GM19240 (cell line): Measurements from ENCODE around the gene THRAP3.
"Not testable (repeated sequence)": the region's sequence is repeated elsewhere in the genome, so short reads cannot be mapped to it uniquely, and the experiment has no call there.

Experiments used
- DNase-seq: peaks from one replicate; pipeline ENCODE4 v3.0.0; 2011; ENCODE audit warnings: low spot score; ENCODE audit not compliant: insufficient read length

THRAP3 gene

GRCh38 chr1:36251794-36252481, 27.7 kb downstream of the THRAP3 start:
- DNase-seq, result no peak

DNA sequence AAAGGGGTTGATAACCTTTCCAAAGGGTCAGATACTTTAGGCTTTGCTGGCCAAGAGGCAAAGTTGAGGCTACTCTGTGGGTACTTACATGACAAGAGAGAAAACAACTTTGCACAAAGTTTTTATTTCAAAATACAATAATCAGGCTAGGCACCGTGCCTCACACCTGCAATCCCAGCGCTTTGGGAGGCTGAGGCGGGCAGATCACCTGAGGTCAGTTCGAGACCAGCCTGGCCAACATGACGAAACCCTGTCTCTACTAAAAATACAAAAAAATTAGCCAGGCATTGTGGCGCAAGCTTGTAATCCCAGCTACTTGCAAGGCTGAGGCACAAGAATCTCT, 28.2 kb downstream of the THRAP3 start:
- not testable (repeated sequence) for DNase-seq

DNA sequence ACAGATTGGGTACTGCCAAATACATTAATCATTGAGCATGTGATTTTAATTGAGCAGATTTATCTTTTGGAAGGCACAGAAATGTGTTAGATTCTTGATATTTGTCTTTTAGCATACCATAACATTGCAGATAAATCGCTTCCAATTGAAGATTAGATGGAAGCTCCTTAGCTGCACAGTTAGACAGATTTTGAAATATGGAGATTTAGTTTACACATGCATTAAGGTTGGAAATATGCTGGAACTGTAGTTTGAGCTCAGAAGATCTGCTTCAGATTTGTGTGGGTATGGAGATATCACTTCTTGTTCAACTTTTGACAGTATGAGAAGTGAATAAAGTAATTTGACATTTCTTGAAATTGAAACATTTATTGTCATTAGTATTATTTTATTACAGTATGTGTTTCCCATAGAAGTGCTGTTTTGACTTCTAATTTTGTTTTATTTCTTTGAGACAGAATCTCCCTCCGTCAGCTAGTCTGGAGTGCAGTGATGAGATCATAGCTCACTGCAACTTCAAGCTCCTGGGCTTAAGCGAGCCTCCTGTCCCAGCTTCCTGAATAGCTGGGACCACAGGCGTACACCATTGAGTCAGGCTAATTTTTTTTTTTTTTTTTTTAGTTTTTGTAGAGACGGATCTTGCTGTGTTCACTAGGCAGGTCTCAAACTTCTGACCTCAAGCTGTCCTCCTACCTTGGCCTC, 29.1 kb downstream of the THRAP3 start:
- no peak for DNase-seq

GRCh38 chr1:36256558-36257374, 32.5 kb downstream of the THRAP3 start:
- no peak for DNase-seq

DNA sequence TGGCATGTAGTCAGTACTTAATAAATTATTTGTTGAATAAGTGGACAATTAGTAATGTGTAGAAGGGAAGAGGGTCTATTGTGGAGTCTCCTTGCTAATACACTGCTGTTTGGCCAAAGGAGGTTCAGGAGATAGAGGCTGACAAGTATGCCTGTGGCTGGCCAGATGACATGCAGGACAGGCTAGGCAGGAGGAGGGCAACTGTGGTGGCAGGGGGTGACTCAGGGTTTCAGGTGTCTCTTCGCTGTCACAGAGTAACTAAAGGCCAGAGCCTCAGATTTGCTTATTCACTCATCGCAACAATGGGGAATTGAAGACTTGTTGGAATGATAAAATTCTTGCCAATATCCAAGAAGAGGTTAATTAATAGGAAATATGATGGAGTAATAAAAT, 33.1 kb downstream of the THRAP3 start:
- DNase-seq, result no peak

DNA sequence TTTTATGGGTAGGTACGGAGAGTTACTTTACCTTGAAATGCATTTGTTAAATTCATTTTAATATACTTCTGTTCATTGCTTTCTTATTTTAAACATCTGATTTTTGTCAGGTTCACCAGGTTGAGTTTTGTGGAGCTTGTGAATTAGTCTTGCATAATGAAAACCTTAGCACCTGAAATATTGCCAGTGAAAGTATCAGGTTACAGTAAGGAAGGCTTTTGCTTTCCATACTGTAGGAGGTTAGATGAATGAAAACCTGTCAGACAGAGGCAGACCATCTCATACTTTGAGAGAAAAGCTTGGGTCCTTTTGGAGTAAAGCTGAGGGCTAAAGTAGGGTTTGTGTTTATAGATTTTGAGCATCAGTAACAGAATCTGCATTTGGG, 34.7 kb downstream of the THRAP3 start:
- no peak for DNase-seq

DNA sequence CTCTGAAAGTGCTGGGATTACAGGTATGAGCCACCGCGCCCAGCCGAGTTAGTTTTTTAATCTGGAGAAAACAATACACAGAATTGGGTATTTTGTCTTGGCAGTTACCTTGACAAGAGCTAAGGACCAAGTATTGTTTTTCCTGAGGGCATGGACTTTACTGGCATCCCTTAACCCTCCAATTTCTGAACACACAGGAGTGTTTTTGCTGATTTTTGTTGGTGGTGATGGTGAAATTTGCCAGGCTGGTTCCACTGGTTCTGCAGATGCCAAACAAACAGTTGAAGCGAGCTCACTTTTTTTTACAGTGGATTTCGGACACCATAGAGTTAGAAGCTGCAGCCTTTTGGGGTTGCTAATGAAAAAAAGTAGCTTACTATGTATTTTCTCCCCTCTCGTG, 44.7 kb downstream of the THRAP3 start:
- no peak for DNase-seq

- DNase-seq, result no peak
These were observed 45.2 kb downstream of the THRAP3 start for GRCh38 chr1:36269408-36269838.

DNA sequence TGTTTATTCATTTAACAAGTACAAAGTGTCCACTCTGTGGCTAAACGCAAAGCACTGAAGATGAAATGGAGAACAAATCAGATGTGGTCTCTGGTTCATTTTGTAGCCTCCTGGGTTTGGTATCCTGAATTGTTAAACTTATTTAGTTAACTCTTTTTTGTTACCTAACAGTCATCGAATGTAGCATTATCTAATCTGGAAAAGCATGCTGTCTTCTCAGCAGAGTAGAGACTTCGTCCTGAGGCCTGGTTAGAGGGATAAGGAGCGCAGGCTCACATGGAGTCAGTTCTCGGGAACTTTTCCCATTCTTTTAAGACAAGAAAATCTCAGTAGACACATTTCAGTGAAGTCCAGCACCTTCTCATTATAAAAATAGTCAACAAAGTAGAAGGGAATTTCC, 48.8 kb downstream of the THRAP3 start:
- no peak for DNase-seq

DNA sequence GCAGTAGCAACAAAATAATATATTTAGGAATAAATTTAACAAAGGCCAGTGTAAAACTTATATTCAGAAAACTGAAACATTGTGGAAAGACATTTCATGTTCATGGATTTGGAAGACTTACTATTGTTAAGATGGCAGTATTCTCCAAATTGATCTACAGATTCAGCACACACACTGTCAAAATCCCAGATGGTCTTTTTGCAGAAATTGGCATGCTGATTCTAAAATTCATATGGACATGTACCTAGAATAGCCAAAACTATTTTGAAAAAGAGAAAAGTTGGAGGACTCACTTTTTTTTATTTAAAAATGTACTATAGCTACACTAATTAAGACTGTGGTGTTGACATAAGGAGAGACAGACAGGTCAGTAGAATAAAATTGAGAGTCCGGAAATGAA, 50.0 kb downstream of the THRAP3 start:
- DNase-seq, result no peak

DNA sequence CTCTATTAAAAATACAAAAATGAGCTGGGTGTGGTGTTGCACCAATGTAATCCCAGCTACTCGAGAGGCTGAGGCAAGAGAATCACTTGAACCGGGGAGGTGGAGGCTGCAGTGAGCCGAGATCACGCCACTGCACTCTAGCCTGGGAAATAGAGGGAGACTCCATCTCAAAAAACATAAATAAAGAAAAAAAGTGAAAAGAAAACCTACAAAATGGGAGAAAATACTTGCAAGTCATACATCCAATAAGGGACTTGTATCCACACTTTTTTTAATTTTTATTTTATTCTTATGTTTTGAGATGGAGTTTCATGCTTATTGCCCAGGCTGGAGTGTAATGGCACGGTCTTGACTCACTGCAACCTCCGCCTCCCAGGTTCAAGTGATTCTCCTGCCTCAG, 52.4 kb downstream of the THRAP3 start:
- no peak for DNase-seq

DNA sequence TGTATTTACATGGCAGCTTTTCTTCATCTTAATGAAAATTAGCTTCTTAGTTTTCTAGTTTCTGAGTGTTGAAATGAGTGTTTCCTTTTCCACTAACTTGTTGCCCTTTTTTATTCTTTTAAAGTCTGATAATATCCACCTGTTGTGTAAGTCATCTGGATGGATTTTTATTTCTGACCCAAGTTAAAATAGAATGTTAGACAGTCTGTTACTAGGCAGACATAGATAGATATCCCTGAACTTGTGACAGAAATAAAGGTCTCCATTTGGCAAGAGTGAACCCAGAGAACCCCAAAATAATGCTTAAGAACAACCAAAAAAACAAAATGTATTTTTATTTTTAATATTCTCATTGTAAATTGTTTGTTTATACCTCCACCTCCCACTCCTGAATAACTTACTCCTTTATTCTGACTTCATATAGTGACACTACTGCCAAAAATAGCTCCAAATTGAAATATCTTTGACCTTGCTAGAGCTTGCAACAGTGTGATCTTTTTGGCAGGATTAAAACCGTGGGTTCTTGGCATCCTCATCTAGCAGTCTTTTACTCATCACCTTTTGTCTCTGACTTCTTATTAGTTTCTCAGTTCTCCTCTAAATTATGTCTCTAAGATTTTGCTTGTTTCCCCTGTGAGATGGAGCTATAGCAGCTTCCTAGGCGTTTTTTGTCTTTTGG, 55.0 kb downstream of the THRAP3 start:
- no peak for DNase-seq

GRCh38 chr1:36279789-36280296, 55.6 kb downstream of the THRAP3 start:
- no peak for DNase-seq

DNA sequence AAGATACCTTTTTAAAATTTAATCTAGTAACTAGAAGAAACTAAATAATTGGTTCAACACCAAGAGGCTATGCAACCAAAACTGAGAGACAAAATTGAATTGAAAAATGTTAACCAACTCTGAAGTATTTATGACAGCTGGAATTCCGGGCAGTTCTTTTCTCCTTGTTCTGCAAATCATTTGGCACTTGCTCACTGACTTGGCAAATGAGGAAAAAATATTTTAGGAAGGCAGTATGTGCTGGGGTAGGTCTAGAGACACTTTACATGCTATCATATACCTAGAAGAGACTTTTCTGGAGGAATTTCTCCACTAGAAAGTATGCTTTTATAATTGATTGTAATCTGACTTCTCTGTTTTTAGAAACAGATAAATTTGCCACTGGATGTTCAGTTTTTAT, 59.8 kb downstream of the THRAP3 start:
- DNase-seq, result no peak

DNA sequence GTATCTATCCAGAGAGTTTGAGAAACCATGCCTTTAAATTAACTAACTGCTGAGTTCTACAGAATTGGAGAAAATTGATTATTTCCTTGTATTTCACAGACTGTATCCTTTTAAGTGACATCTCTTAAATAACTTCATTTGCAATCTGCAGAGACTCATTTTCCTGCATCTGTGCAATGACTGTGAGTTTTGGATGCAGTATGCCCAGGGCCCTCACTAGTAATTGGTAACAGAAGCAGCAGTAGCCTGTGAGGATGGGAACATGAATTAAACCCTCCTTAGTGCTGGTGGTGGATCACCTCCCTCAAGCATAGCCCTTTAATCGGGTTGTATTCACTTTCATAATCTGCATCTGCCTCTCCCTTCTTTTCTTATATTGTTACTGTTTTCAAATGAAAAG, 60.3 kb downstream of the THRAP3 start:
- no peak for DNase-seq

- DNase-seq, result peak; percentile 51
These were observed 61.3 kb downstream of the THRAP3 start for GRCh38 chr1:36285443-36286101.

- no peak for DNase-seq
These were observed 62.6 kb downstream of the THRAP3 start for GRCh38 chr1:36286802-36287201.

DNA sequence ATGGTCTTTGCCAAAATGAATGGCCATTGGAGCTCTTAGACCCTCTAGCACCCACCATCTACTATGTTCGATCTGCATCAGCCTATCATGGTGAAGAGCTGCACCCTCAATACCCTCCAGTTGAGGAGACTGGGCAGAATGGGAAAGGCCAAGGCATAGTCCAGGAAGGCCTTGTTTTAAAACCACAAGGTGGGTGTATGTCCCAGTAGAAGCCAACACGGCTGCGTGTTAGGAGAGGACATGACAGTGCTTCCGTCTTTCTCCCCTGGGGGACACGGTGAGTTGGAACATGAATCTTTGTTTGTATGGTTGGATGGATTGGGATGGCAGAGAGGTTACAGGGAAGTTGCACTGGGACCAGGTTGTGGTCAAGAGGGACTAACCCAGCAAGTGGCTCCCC, 63.4 kb downstream of the THRAP3 start:
- DNase-seq, result no peak

DNA sequence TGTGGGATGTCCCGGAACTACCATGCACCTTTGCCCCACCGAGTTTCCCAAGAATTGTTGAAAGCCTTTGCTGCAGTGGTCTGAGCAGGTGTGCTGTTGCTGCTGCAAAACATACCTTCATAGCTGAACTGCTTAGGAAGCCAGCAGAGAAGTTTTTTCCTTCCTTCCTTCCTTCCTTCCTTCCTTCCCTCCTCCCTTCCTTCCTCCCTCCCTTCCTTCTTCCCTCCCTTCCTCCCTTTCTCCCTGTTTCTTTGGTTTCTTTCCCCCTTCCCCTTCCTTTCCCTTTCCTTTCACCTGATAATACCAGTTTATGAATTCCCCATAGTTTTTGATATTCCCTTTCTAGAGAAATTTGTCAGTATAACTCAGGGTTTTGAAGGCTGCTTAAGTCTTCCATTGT, 71.1 kb downstream of the THRAP3 start:
- DNase-seq, result no peak

GRCh38 chr1:36297062-36297461, 72.8 kb downstream of the THRAP3 start:
- no peak for DNase-seq

DNA sequence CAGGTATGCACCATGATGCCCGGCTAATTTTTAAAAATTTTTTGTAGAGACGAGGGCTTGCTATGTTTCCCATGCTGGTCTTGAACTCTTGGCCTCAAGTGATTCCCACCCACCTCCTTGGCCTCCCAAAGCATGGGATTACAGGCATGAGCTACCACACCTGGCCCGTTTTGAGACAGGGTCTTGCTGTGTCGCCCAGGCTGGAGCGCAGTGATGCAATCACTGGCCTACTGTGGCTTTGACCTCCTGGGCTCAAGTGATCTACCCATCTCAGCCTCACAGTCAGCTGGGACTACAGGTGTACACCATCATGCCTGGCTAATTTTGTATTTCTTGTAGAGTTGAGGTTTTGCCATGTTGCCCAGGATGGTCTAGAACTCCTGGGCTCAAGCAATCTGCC, 74.4 kb downstream of the THRAP3 start:
- DNase-seq, result no peak
